Islet of Langerhans (tissue), 1 donor: ENCODE data around the gene STEAP3.

Source experiments
- FAIRE-seq: peaks from one replicate; lab custom pipeline; 2011; peaks lifted over from hg19 to GRCh38; lab: Jason Lieb, UNC

STEAP3 gene

DNA sequence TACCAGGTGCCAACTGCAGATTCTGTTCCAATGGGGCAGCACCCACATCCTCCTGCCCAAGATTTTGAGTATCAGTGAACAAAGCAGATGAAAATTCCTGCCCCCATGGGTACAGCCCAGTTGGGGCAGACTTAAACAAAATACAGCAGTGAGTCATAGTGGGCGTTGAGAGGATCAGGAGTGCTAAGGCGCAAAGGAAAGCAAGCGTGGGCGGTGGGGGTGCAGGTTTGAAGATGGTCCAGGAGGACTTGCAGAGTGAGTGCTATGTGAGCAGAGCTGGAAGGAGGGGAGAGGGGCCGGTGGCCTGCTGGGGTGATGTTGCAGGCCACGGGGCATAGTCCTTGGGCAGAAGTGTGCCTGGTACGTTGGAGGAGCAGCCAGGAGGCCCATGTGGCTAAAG, 24.7 kb downstream of the STEAP3 start:
- no peak for FAIRE-seq

- no peak for FAIRE-seq
Observed at GRCh38 chr2:119248751-119249150, 25.1 kb downstream of the STEAP3 start.

DNA sequence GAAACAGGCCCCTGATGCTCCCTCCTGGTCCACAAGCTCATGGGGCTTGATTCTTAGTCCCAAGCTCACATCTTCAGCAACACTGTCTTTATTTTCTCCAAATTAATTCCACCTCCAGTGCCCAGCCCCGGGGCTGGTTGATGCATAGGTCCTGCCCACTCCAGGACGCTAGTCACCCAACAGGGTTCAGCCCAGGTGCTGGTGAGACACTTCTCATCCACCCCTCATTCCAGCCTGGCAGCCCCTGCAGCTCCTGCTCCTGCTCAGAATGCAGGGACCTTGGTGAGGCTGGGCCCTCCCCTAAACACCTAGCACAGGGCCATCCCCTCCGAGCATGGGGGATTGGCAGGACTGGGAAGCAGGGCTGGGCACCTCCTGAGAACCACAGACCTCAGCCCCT, 25.7 kb downstream of the STEAP3 start:
- FAIRE-seq = no peak

DNA sequence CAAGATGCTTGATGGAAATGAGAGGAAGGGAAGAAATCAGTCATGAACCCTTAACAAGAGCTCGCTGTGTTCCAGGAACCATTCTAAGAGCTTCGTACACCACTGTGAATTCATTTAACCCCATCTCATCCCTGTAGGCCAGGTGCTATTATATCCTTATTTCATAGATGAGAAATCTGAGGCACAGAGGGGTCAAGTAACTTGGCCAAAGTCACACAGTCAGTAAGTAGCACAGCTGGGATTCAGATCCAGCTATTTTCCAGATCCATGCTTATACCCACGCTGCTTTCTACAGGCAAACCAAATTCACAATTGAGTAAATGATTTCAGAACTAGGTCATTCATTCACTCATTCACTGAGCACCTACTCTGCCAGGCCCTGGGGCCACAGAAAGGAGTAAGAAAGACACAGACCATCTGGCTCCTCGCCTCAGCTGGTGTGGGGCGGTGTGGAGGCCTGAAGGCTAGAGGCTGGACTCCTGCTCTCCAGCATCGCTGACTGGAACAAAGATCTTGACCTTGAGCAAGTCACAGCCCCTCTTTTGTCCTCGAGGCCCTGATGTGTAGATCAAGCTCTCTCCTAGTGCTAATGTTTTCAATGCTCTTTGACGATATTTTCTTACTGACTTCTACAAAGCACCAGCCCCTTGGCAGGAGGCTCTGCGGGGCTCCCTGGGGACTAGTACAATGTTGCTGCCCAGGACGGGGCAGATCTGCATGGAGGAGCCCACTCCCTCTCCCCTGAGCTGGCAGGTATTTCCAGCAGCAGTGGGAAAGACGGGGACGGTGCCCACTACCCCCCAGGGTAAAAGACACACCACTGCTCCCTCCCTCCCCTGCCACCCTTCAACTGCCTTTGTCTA, 26.5 kb downstream of the STEAP3 start:
- no peak for FAIRE-seq

DNA sequence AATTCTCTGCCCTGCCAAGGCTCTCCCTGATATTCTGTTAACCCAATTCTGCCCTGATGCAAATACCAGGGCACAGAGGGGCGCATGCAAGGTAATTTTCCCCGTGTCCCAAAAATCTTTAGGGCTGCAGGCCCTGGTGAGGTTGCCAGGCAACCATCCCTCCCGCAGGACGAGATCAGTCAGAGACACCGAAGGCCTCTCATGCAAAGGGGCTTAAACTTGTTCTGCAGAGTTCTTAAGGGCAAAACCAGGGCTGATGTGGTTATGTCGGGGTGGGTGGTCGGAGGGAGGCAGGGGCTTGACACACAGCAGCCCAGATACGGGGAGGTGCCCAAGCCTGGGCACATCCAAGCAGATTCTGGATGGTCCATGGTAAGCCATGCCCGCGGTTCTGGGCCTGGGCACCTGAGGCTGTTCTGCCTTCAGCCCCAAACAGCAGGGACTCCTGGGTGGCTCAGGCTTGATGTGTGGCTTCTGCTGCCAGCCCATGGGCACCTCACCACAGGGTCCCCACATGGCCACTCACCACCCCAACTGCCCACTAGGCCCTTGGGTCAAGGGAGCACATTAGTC, 27.2 kb downstream of the STEAP3 start:
- no peak for FAIRE-seq

DNA sequence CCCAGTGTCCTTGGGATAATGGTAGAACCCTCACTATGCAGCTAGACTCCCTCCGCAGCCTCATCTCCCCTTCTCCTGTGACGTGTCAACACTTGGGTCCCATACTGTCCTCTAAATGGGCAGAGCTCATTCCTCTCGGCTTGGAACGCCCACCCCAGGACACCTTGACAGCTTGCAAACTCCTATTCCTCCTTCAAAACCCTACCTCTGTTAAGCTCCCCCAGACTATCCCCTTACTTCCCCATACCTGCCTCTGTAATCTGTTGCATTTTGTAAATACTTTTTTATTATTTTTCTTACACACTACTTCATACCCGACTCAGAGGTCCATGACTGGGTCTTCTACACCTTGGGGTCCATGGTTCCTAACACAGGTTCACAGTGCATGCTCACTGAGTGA, 28.0 kb downstream of the STEAP3 start:
- FAIRE-seq = no peak

DNA sequence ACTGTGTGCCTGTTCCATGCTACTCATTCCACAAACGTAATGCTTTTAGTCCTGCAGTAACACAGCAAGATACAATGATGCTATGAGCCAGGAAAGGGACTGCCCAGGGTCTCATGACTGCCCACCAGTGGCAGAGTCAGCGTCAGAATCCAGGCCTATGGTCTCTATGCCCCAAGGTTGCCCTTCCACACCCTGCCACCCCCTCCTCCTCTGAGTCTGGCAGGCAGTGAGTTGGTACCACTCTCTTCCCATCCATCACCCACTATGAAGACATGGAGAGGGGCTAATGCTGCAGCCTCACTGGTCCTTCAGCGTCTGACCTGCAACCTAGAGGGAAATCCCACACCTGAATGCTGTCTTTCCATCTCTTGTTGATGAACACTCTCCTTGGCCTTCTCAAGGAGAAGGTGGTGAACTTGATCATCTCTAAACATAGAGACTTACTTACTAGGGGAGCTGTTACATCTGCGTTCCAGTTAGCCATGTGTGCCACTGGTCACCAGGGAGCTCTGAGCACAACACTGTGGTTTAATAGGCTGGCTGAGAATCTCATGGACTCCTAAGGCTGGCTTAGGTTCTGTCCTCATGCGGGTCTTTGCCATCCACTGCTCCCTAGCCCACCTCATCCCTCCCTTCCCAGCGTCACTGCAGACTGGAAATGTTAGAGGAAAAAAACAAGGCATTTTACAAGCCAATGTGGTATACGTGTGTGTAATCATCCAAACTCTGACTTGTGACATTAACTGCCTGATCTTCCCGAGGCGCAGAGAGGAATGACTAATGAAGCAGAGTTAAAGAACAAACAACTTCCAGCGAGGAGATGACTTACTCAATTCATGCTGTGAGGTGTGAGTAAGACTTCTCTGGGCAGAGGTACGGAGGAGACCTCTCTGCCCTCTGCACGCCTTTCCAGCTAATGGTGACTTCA, 28.8 kb downstream of the STEAP3 start:
- FAIRE-seq = no peak

GRCh38 chr2:119253114-119253702, 29.6 kb downstream of the STEAP3 start:
- FAIRE-seq = peak; percentile 74

- no peak for FAIRE-seq
Observed at GRCh38 chr2:119253760-119254600, 30.3 kb downstream of the STEAP3 start.

GRCh38 chr2:119254601-119255080, 31.0 kb downstream of the STEAP3 start:
- FAIRE-seq = no peak

- no peak for FAIRE-seq
Observed at GRCh38 chr2:119255760-119256581, 32.3 kb downstream of the STEAP3 start.

GRCh38 chr2:119256582-119256921, 32.9 kb downstream of the STEAP3 start:
- no peak for FAIRE-seq

DNA sequence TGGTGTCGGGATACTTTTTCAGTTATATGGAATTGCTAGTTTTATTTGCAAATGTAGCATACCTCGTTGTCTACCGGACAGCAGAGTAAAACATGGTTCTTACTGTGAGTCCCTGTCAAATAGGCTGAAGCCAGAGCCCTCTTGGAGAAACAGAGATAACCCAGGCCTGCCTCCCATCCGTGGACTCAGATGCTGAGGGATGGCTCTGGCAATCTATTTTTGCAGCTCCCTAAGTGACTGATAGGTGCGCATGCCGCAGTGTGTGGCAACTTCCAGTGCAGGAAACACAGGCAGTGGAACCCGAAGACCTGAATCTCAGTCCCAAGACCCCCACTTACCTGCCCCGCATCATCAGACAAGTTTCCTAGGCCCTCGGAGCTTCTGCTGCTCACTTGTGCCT, 33.6 kb downstream of the STEAP3 start:
- no peak for FAIRE-seq

DNA sequence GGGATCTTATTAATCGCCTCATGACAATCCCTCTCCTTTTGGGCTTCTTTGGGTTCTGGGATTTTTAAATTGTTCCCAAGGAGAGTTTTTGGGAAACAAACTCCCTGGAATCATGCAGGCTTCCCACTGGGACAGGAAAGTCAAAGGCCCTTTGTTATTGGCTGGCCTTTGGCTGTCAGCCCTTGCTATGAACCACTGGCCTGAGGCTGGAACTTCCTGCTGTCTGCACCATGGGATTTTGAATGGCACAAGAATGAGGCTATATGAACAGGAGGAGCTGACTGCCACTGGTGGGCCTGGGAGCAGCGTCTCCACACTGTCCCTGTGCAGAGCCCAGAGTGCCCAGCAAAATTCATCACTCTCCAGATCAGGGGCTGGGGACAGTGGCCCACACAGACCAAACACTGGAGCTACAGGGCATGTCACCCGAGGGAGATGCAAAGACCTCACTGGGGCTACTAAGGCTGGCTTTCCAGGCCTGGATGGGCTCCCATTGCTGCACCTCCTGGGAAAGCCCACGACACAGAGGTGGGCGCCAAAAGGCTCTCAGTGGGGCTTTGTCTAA, 35.7 kb downstream of the STEAP3 start:
- no peak for FAIRE-seq

DNA sequence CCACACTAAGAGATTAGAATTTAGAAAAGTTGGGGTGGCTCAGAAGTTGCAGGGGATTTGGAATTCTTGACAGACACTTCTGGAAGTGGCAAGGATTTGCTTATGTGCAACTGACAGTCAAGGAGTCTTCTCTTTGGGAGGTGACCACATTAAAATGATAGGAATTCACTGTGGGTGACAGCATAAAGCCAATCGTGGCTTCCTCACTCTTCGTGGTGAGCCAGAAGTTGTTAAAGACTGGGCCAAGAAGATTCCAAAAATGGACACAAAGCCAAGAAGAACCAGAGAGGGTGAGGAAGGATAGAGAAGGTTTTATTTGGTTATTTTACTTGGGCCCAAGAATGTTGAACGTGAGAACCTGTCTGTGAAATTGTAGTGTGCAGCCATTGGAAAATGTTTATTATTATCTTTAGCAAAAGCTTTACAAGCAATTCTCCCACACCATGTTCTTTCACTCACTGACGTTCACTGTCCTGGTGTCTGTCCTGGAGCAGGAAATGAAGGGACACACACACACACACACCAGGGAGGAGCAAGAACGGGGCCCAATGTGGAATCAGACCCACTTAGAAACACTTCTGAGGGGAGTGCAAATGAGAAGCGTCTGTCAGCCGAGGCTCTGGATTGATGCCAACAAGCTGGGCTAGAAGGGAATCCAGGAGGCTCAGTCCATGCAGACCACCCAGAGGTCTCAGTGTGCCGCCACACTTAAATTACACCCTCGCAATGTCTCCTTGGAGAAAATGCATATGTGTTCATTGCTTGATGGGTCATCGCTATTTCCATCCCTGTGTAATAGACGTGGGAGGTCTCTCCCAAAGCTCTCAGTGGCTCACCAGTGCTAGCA, 37.2 kb downstream of the STEAP3 start:
- no peak for FAIRE-seq

DNA sequence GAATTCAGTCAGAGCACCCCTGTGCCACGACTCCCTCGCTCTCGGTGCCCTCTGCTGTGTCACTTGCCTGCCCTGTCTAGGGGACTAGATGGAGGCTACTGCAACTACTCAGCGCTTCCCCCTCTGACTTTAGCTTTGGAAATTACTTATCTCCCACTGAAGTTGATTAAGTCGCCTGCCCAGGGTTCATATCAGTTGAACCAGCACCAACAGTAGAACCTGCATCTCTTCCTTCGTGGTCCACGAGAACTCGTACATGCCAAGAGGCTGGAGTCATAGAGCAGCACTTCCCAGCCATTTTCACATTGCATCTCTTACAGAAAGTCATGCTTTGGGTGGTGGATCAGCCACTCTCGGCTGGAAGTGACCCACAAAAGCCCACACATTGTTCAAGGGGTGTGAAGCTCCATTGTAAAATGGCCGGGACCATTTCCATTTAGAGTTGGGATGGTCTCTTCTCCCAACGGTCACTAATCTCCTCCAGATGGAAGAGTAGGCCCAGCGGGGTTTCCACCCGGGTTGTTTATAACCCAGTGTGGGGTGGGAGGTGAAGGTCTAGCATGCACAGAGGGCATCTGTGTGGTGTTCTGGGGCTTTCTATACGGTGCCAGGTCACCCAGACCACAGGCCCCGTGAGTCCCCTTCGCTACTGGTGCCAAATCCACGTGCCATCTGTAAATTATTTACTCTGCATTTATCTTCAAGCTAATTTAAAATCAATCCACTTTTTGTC, 38.0 kb downstream of the STEAP3 start:
- FAIRE-seq = no peak

DNA sequence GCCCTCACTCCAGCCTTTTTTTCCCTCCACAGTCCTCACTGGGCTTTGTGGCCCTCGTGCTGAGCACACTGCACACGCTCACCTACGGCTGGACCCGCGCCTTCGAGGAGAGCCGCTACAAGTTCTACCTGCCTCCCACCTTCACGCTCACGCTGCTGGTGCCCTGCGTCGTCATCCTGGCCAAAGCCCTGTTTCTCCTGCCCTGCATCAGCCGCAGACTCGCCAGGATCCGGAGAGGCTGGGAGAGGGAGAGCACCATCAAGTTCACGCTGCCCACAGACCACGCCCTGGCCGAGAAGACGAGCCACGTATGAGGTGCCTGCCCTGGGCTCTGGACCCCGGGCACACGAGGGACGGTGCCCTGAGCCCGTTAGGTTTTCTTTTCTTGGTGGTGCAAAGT, 39.4 kb downstream of the STEAP3 start:
- FAIRE-seq = no peak

DNA sequence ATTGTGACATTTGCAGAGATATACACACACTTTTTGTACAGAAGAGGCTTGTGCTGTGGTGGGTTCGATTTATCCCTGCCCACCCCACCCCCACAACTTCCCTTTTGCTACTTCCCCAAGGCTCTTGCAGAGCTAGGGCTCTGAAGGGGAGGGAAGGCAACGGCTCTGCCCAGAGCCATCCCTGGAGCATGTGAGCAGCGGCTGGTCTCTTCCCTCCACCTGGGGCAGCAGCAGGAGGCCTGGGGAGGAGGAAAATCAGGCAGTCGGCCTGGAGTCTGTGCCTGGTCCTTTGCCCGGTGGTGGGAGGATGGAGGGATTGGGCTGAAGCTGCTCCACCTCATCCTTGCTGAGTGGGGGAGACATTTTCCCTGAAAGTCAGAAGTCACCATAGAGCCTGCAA, 40.0 kb downstream of the STEAP3 start:
- no peak for FAIRE-seq
